Liver (tissue), 9 donors: ENCODE measurements around the gene UBR3. TPM values are rescaled to one million over a fixed set of nuclear protein-coding genes. Genes with fewer than 3 reads are reported as not detected.

Experiments used
- DNase-seq: peaks from one replicate; pipeline ENCODE4 v3.0.0-alpha.2; 2017; ENCODE audit warnings: low spot score
- H3K27ac ChIP-seq, 2 donors: one replicate each; pipeline ENCODE4 v1.7.0; 2013; ENCODE audit warnings: inconsistent platforms in 2 of 2, low read length in 2 of 2, control low read depth in 1 of 2, low read depth in 1 of 2, mild to moderate bottlenecking in 1 of 2
- H3K27me3 ChIP-seq, 4 donors: one replicate each; pipeline versions ENCODE4 v1.6.1 to v1.7.0; 2013; ENCODE audit warnings: low read length in 3 of 4, inconsistent platforms in 1 of 4, mild to moderate bottlenecking in 1 of 4, moderate library complexity in 1 of 4; ENCODE audit not compliant: control insufficient read depth in 4 of 4, insufficient read depth in 4 of 4
- H3K36me3 ChIP-seq, 4 donors: one replicate each; pipeline versions ENCODE4 v1.6.1 to v1.7.0; 2013; ENCODE audit warnings: low read length in 3 of 4, mild to moderate bottlenecking in 3 of 4, low read depth in 1 of 4, moderate library complexity in 1 of 4; ENCODE audit not compliant: control insufficient read depth in 4 of 4, insufficient read depth in 3 of 4
- H3K4me1 ChIP-seq, 4 donors: one replicate each; pipeline versions ENCODE4 v1.6.1 to v1.7.0; 2013; ENCODE audit warnings: low read length in 3 of 4, mild to moderate bottlenecking in 3 of 4, moderate library complexity in 1 of 4; ENCODE audit not compliant: control insufficient read depth in 4 of 4, insufficient read depth in 4 of 4
- H3K4me3 ChIP-seq, 3 donors: one replicate each; pipeline versions ENCODE4 v1.6.1 to v1.7.0; 2013; ENCODE audit warnings: low read length in 3 of 3, control low read depth in 1 of 3, low read depth in 1 of 3, mild to moderate bottlenecking in 1 of 3
- H3K9ac ChIP-seq, 2 donors: one replicate each; pipeline ENCODE4 v1.7.0; 2013; ENCODE audit warnings: low read length in 2 of 2, mild to moderate bottlenecking in 2 of 2, moderate library complexity in 2 of 2, control low read depth in 1 of 2, low read depth in 1 of 2
- H3K9me3 ChIP-seq, 4 donors: one replicate each; pipeline versions ENCODE4 v1.6.1 to v1.7.0; 2013; ENCODE audit warnings: low read length in 3 of 4; ENCODE audit not compliant: control insufficient read depth in 4 of 4
- CTCF ChIP-seq: fragments of 150-350 bp; IDR thresholded peaks from 2 replicates; pipeline ENCODE4 v1.5.1; 2017; ENCODE audit warnings: improper control_type of control experiment, low read depth, low read length; ENCODE audit not compliant: missing input control
- EGR1 ChIP-seq, 2 donors: IDR thresholded peaks; 2 replicates each; pipeline ENCODE4 v1.6.1; 2016 to 2018; ENCODE audit warnings: antibody characterized with exemption in 2 of 2, low read depth in 2 of 2
- FOXA1 ChIP-seq: IDR thresholded peaks from 2 replicates; pipeline ENCODE4 v1.6.1; 2016; ENCODE audit warnings: antibody characterized with exemption
- FOXA2 ChIP-seq: IDR thresholded peaks from 2 replicates; pipeline ENCODE4 v1.6.1; 2016; ENCODE audit warnings: antibody characterized with exemption
- GABPA ChIP-seq, 2 donors: IDR thresholded peaks in 1 of 2; conservative IDR thresholded peaks in 1 of 2; 2 replicates each; pipeline ENCODE4 v1.6.1; 2016; ENCODE audit warnings: antibody characterized with exemption in 2 of 2, mild to moderate bottlenecking in 1 of 2, moderate library complexity in 1 of 2
- HNF4A ChIP-seq, 2 donors: conservative IDR thresholded peaks; 2 replicates each; pipeline ENCODE4 v1.6.1; 2016; ENCODE audit warnings: antibody characterized with exemption in 2 of 2, mild to moderate bottlenecking in 2 of 2
- HNF4G ChIP-seq: IDR thresholded peaks from 2 replicates; pipeline ENCODE4 v1.6.1; 2016; ENCODE audit warnings: antibody characterized with exemption
- JUND ChIP-seq, 2 donors: IDR thresholded peaks; 2 replicates each; pipeline ENCODE4 v1.6.1; 2016; ENCODE audit warnings: antibody characterized with exemption in 2 of 2
- MAX ChIP-seq: IDR thresholded peaks from 2 replicates; pipeline ENCODE4 v1.6.1; 2016; ENCODE audit warnings: antibody characterized with exemption
- NR2F2 ChIP-seq: IDR thresholded peaks from 2 replicates; pipeline ENCODE4 v1.6.1; 2016; ENCODE audit warnings: antibody characterized with exemption
- RAD21 ChIP-seq, 2 donors: IDR thresholded peaks; 2 replicates each; pipeline ENCODE4 v1.6.1; 2016; ENCODE audit warnings: antibody characterized with exemption in 2 of 2, mild to moderate bottlenecking in 2 of 2
- RXRA ChIP-seq, 2 donors: IDR thresholded peaks; 2 replicates each; pipeline ENCODE4 v1.6.1; 2017 to 2018; ENCODE audit warnings: antibody characterized with exemption in 2 of 2, mild to moderate bottlenecking in 1 of 2
- SP1 ChIP-seq: IDR thresholded peaks from 2 replicates; pipeline ENCODE4 v1.6.1; 2018; ENCODE audit warnings: antibody characterized with exemption, mild to moderate bottlenecking
- TAF1 ChIP-seq: conservative IDR thresholded peaks from 2 replicates; pipeline ENCODE4 v1.6.1; 2016; ENCODE audit warnings: antibody characterized with exemption, mild to moderate bottlenecking
- YY1 ChIP-seq: IDR thresholded peaks from 2 replicates; pipeline ENCODE4 v1.6.1; 2016; ENCODE audit warnings: antibody characterized with exemption, mild to moderate bottlenecking
- ZBTB33 ChIP-seq: IDR thresholded peaks from 2 replicates; pipeline ENCODE4 v1.6.1; 2016; ENCODE audit warnings: antibody characterized with exemption
- WGBS: extraction: QIAGEN DNeasy Blood & Tissue Kit; methylation state at CpG from one replicate; pipeline ENCODE4 v1.1.7; 2013; 5-methylcytosine and 5-hydroxymethylcytosine counted together
- polyA plus RNA-seq, 2 donors: library from polyadenylated mRNA; stranded (reverse) in 1 of 2; unstranded in 1 of 2; fragments of 200-250 nt in 1 of 2; fragments of >200 nt in 1 of 2; fragmentation: Nextera tagmentation in 1 of 2; extraction: Ambion mirVana in 1 of 2; gene quantifications; one replicate each; pipeline versions ENCODE4 v1.2.1 to v1.2.3, GENCODE V29; 2013 to 2015
- total RNA-seq, 2 donors: library from RNA; depleted of rRNA; stranded (reverse); fragments of >200 nt; gene quantifications; one replicate each; pipeline ENCODE4 v1.2.3, GENCODE V29; 2014
- TF ChIP-seq, protein P1 (sequence below): IDR thresholded peaks from 2 replicates; pipeline ENCODE4 v1.6.1; 2016; ENCODE audit warnings: antibody characterized with exemption
- TF ChIP-seq, protein P2 (sequence below): IDR thresholded peaks from 2 replicates; pipeline ENCODE4 v1.6.1; 2016; ENCODE audit warnings: antibody characterized with exemption, mild to moderate bottlenecking
- donor health status: healthy.
- donor health status: healthy.
- donor health status: healthy.
- donor health status: healthy.
- donor health status: healthy.

The UBR3 gene
- total and polyA plus RNA-seq, 4 donors: 8.5 to 69.4 (median 28.4) TPM

GRCh38 chr2:169781249-169782013 is 45.8 kb upstream of the UBR3 start:
- Histone ChIP-seq H3K27ac (no peak overlapping the region), H3K36me3 (no peaks in the 10 kb centered on the region), H3K9ac (no peak overlapping the region), H3K4me1 (no peaks in the 10 kb centered on the region), H3K27me3 (no peaks in the 10 kb centered on the region), H3K9me3 (no peaks in the 10 kb centered on the region), H3K4me3 (no peak overlapping the region)
- WGBS: 56% methylated on average over 4 of the region's 4 CpGs
- no peak for DNase-seq
- TF ChIP-seq TAF1 (no peak), FOXA2 (no peak), RXRA (IDR thresholded peaks at IDR 0.05) (no peak), JUND (IDR thresholded peaks at IDR 0.05) (no peak), YY1 (no peak), ZBTB33 (no peak), EGR1 (IDR thresholded peaks at IDR 0.05; ENCODE audit: low read depth in 2 of 2) (no peak), NR2F2 (no peak), MAX (no peak), HNF4A (conservative IDR thresholded peaks at IDR 0.05) (no peak), HNF4G (no peak), GABPA (IDR thresholded peaks at IDR 0.05 in 1 of 2, conservative IDR thresholded peaks at IDR 0.05 in 1 of 2) (no peak), CTCF (no peak), FOXA1 (no peak), RAD21 (IDR thresholded peaks at IDR 0.05) (no peak), SP1 (no peak)
- TF ChIP-seq, protein P1, sequence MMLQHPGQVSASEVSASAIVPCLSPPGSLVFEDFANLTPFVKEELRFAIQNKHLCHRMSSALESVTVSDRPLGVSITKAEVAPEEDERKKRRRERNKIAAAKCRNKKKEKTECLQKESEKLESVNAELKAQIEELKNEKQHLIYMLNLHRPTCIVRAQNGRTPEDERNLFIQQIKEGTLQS: no peak
- TF ChIP-seq, protein P2, sequence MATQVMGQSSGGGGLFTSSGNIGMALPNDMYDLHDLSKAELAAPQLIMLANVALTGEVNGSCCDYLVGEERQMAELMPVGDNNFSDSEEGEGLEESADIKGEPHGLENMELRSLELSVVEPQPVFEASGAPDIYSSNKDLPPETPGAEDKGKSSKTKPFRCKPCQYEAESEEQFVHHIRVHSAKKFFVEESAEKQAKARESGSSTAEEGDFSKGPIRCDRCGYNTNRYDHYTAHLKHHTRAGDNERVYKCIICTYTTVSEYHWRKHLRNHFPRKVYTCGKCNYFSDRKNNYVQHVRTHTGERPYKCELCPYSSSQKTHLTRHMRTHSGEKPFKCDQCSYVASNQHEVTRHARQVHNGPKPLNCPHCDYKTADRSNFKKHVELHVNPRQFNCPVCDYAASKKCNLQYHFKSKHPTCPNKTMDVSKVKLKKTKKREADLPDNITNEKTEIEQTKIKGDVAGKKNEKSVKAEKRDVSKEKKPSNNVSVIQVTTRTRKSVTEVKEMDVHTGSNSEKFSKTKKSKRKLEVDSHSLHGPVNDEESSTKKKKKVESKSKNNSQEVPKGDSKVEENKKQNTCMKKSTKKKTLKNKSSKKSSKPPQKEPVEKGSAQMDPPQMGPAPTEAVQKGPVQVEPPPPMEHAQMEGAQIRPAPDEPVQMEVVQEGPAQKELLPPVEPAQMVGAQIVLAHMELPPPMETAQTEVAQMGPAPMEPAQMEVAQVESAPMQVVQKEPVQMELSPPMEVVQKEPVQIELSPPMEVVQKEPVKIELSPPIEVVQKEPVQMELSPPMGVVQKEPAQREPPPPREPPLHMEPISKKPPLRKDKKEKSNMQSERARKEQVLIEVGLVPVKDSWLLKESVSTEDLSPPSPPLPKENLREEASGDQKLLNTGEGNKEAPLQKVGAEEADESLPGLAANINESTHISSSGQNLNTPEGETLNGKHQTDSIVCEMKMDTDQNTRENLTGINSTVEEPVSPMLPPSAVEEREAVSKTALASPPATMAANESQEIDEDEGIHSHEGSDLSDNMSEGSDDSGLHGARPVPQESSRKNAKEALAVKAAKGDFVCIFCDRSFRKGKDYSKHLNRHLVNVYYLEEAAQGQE: no peak
